HG02973 (cell line): ENCODE data around the gene RGS3.
"Not testable (repeated sequence)": the region's sequence is repeated elsewhere in the genome, so short reads cannot be mapped to it uniquely, and the experiment has no call there.

ENCODE experiments used
- ATAC-seq: cut with Tn5 transposase; IDR thresholded peaks from one replicate; pipeline ENCODE4 v1.9.1; 2021; ENCODE audit warnings: moderate library complexity; ENCODE audit not compliant: unreplicated experiment

The RGS3 gene

DNA sequence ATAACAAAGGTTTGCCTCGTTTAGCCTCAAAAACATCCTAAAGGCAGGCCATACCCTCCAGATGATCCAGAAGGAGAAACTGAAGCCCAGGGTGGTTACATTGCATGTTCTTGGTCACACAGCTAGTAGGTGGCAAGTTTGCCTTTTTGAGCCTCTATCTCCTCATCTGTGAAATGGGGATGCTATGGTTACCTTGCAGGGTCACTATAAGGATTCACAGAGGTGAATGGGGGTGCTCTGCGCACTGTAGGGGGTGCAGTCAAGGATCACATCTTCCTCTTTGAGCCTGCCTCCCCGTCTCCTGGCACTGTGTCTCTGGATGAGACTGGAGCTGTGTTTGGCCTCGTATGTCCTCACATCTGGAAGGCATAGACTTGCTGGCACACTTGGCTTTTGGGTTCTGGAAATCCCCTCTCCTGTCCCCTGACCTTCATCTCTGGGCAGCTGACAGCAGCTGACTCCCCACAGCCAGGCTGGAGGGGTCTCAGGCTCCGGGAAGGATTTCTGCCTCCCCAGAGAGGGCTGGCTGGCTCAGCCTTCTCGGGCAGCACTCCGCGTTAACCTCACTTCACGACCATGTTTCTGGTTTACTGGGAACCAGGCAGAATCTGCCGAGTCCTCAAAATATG lies 167.7 kb downstream of the RGS3 start:
- ATAC-seq: no peak

DNA sequence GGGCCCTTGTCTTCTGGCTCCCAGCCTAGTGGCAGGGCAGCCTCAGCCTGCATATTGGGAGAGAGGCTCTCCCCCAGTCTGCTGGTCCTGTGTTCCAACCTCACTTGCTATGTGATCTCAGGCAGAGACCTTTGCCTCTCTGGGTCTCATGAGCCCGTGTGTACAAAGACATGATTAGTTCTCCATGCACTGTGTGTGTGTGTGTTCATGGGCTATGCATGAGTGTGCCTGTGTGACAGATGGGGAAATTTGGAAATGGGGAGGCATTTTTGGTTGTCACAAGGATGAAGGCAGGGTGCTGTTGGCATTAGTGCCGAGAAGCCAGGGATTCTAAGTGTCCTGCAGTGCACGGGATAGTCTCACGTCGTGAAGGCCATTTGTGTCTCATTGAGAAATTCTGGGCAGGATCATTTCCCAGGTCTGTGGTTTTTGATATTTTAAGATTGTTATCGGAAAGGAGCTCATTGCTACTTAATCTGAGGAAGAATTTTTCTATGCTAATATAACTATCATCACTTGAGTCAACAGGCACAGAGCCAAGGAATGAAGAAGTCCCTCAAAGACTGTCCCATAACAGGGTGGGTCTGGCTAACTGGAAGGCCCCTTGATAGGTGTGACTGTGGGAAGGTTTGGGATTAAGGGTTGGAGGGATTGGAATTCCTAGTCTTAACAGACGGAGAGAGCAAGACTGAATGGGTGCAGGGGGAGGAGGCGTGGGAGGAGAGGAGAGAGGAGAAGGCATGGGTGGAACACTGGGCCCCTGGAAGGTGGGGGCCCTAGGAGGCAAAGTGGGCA lies 168.5 kb downstream of the RGS3 start:
- no peak for ATAC-seq

DNA sequence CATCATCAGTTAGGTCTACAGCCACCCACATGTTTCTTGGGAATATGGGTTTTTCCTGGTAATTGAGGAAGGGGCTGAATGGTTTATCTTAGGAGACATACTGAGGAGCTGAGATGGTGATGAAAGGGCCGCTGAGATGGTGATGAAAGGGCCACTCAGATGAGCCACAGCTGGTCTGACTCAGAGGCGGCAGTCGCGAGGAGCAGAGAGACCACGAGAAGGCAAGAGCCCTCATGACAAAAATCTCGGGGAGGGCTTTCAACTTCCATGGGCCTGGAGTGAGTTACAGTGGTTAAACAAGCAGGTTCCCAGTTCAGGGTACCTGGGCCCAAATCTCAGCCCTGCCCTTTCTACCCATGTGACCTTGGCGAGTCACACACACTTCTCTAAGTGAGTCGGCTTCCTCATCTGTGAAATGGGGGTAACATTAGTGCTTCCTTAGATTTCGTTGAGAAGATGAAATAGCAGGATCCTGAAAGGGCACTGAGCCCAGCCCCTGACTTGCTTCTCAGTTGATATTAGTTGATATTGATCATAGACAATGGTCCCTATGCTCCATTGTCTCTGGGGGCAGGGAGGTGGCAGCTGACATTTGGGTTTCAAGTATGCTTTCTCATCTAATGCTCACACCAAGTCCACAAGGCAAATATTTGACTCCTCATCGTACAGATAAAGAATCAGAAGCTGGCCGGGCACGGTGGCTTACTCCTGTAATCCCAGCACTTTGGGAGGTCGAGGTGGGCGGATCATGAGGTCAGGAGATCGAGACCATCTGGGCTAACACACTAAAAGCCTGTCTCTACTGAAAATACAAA lies 169.5 kb downstream of the RGS3 start:
- ATAC-seq: no peak

DNA sequence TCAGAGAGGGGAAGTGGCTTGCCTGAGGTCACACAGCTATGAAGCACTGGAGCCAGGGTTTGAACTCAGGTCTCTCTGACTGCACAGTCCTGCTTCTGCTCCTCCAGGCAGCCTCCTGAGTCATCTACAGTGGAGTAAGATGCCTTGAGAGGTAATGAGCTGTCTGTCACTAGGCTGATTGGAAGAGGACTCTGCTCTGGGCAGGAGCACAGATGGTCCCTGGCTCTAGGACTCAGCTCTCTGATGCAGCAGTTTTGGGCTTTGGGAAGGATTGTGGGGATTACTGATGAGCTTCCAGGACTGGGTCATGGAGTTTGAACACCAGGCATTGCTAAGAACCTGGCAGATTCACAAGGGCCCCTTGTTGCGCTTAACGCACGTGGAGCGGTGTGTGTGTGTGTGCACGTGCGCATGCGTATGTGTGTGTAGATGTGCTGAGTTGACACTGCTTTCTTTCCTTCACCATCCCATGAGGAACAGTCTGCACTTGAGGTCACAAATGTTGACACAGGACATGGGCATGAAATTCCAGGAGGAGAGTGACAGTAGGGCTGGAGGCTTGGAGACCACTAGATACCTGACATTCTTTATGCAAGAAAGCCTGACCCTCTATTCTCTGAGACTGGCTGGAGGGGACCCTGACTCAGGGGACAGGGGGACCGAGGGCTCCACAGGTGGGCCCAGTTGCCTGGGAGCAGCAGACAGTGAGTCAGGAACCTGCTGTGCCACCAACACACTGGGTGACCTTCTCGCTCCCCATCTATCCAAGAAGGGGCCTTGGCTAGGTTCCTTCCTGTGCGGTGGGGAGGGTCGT lies 170.5 kb downstream of the RGS3 start:
- ATAC-seq: no peak

DNA sequence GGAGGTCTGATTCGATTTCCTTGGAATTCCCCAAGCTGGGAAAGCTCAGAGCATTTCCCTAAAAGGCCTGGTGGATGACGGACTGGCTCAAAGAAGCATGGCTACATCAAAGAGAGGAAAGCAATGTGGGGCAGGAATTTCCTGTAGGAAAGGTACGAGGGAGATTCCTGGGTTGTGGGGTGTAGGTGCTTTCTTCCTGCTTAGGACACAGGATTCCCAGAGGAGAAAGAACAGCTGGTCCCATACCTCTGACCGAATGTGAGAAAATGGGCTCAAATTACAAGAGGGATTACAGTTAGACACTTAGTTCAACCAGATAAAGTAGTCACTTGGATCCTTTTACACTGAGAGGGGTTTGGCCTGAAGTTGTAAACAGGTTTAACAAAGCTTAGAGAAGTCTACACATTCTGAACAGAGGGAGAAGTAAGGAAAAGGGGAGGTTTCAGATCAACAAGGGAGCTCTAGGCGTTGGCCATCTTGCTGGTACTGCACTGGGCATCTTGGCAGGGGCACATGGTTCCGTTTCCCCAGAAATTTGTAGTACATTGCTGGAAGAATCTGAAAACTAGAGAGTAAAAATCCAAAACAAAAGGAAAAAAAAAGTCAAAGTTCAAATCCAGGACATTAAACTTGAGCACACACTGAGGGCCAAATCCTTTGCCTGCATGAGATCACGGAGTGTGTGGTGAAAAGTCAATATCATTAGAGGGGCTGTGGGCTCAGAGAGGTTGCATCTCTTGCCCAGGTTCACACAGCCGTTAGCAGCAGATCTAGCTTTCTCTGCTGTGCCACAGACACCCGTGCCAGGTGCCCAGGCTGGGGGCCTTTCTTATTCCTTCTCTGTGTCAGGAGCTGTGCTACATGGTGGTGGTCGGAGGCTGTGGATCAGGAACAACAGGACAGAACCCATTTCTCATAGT lies 171.3 kb downstream of the RGS3 start:
- ATAC-seq: no peak

DNA sequence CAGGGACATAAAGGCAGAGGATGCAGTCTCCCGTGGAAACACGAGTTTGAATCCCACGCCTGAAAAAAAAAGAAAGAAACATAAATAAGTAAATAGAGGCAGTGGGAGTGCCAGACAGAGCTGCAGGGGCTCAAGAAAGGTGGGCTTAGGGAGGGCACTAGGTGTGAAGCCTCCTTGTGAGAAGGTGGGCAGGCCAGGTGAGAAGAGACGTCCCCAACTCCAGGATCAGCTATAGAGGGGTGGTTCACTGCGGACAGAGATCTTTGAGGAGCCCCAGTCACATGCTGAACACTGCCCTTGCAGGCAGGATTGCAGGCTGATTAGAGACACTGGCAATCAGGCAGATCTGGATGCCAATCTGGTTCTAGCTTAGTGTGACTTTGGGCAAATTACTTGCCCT lies 172.1 kb downstream of the RGS3 start:
- no peak for ATAC-seq

DNA sequence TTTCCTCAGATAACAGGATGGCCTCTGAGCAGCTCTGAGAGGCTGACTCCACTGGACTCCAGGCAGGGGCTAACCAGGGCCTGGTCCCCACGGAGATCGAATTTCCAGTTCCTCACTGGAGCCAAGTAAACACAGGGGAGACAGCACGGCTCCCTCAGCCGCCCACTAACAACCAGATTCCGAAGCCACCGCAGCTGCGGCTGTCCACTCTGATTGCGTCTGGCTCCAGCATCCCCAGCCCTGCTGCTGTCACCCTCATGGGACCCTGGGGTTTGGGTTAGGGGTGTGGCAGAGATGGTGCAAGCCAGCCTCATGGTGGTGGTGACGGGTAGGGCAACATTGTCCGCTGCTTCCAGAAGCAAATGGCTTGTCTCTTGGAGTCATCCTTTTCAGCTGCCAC lies 172.6 kb downstream of the RGS3 start:
- ATAC-seq: no peak

DNA sequence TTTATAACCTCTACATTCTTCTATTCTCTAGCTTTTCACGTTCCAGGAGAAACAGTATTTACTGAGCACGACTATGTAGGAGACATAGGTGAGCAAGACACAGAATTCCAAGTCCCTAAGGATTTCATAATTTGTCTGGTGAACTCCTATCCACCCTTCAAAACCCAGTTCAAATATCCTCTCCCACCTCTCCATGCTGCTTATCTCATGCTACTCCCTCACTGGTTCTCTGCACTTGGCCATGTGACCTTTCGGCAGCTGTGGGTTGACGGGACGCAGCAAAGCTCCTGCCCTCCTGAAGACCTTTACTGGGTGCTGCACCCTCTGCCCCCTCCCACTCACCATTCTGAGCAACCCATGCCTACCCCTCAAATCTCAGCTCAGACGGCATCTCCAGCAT lies 173.2 kb downstream of the RGS3 start:
- no peak for ATAC-seq

DNA sequence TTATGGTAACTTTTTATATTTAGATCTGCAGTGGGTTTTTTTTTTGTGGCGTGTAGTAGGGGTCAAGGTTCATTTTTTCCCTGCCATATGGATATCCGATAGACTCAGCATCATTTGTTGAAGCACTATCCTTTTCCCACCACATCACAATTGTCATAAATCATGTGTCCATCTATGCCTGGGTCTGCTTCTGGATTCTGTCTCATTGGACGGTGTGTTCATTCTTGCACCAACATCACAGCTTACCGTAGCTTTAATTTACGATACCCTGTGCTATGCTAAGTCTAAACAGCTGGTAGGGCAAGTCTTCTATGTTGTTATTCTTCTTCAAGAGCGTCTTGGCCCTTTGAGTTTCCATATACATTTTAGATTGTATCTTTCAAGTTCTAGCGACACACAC lies 175.0 kb downstream of the RGS3 start:
- ATAC-seq: no peak

DNA sequence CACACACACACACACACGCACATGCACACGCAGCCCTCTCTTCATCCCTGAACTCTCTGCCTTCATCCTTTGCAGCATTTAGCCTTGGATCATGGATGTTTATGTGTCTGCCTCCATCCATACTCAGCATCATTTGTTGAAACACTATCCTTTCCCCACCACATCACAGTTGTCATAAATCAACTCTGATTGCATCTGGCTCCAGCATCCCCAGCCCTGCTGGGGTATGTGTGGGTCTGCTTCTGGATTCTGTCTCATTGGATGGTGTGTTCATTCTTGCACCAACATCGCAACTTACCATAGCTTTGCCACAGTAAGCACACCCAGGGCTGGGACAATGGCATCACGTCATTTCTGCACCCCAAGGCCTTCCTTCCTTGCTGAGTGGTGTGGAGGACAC lies 175.4 kb downstream of the RGS3 start:
- no peak for ATAC-seq

DNA sequence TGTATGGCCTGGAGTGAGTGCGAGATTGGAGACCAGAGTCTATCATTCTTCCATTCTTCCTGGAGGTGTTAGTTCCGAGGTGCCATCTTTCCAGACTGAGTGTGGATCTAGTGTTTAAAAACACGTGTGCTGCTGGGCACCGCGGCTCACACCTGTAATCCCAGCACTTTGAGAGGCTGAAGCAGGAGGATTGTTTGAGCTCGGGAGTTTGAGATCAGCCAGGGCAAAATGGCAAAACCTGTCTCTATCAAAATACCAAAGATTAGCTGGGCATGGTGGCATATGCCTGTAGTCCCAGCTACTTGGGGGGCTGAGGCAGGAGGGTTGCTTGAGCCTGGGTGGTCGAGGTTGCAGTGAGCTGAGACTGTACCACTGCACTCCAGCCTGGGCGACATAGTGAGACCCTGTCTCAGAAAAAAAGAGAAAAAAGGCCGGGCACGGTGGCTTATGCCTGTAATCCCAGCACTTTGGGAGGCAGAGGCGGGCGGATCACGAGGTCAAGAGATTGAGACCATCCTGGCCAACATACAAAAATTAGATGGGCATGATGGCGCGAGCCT lies 176.0 kb downstream of the RGS3 start:
- ATAC-seq: not testable (repeated sequence)

DNA sequence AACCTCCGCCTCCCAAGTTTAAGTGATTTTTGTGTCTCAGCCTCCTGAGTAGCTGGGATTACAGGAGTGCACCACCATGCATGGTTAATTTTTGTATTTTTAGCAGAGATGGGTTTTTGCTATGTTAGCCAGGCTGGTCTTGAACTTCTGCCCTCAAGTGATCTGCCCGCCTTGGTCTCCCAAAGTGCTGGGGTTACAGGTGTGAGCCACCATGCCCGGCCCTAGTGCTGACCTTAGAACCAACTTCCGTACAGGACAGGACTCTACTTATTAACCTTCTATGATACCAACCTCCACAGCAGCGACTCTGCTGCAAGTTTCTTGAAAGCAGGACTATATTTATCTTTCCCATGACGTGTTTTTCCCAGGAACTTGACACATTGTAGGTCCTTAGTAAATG lies 176.9 kb downstream of the RGS3 start:
- no peak for ATAC-seq

DNA sequence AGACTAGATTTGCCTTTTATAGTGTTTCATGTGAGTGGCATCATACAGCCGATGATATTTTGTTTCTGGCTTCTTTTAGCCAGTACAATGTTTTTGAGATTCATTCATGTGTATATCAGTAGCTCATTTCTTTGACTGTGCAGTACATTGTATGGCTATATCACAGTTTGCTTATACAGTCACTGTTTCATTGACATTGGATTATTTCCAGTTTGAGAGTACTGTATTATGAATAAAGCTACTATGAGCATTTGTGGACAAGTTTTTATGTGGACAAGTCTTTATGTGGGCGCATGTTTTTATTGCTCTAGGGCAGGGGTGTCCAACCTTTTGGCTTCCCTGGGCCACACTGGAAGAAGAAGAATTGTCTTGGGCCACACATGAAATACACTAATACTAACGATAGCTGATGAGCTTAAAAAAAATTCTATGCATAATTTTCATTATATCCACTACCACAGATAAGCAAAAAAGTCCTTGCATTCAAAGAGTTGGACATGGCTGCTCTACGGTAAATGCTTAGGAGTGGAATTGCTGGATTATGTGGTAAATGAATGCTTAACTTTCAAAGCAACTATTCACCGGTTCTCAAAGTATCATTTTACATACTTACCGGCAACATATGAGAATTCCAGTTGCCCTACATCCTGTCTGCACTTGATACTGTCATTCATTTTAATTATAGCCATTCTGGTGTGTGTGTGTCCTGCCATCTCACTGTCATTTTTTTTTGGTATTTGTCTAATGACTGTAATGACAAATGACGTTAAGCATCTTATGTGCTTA lies 177.8 kb downstream of the RGS3 start:
- ATAC-seq: no peak

DNA sequence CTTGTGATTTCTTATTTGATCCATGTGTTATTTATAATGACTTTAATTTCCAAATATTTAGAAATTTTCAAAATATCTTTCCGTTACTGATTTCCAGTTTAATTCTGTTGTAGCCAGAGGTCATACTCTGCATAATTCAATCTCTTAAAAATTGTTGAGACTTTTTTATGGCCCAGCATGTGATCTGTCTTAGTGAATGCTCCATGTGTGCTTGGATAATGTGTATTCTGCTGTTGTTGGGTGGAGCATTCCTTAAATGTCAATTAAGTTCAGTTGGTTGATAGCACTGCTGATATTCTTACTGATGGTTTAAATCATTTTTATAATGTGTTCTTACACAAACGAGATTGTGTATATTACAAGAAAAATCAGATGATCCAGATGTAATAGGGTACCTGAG lies 180.8 kb downstream of the RGS3 start:
- no peak for ATAC-seq

DNA sequence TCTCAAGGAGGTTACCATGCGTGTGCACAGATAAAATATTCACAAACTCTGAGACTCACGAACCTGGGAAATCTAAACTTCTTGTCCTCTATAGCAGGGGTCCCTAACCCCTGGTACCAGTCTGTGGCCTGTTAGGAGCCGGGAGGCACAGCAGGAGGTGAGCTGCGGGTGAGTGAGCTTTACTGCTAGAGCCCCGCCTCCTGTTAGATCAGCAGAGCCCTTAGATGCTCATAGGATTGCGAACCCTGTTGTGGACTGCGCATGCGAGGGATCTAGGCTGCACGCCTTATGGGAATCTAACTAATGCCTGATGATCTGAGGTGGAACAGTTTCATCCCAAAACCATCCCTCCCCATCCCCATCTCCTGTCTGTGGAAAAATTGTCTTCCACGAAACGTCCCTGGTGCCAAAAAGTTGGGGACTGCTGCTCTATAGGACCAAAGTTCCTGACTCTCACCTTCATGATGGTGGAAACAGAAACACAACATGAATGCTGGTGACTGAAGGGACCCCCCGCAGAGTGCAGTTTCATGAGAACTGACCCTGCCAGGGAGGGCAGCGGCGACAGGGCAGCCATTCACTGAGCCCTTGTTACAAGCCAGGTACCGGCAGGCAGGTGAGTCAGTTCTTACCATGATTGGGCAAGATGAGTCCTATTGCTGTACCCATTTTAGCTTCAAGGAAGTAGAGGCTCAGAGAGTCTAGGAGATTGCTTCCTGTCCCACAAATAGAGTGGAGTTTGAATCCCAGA lies 181.9 kb downstream of the RGS3 start:
- ATAC-seq: no peak

DNA sequence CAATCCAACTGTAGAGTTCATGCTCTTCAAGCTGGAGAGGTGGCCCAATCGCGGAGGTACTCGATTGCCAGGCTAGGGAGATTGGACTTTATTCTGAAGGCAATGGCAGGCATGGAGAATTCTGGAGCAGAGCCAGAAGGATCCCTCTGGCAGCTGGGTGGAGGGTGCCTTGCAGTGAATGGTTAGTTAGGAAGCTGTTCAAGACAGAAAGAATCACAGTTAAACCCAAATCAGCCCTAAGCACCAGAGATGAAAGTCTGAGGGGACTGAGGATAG lies 182.4 kb downstream of the RGS3 start:
- ATAC-seq: no peak

DNA sequence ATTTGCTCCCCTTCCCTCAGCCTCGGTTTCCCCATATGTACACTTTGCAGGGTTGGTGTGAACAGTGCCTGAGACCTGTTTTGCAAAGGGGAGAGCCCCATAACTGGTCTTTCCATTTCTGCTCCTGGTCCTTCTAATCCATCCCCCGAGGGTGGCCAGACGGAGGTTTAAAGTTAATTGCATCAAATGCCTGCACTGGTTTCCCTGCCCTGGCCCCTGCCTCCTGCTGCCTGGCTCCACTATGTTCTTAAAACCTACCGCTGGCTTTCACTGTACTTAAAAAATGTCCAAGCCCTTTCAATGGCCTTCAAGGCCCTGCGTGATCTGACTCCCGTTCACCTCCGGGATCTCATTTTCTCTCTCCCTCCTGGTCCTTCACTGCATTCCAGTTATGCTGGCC lies 183.0 kb downstream of the RGS3 start:
- no peak for ATAC-seq
